A673 (cell line): ENCODE measurements around the gene BST2.

Source experiments
- CTCF ChIP-seq: fragments of 300-800, 200-600 bp; sonication (generic); conservative IDR thresholded peaks from 2 replicates; pipeline ENCODE4 v1.5.1; 2017; ENCODE audit warnings: low read depth, mild to moderate bottlenecking, antibody characterized with exemption, low read length, moderate library complexity, mixed read lengths
- EZH2 ChIP-seq: fragments of 200-600 bp; sonication (generic); IDR thresholded peaks from 2 replicates; pipeline ENCODE4 v1.6.1; 2017; ENCODE audit warnings: borderline replicate concordance, low read depth, mild to moderate bottlenecking, mixed read lengths, antibody characterized with exemption, low read length; ENCODE audit not compliant: poor library complexity, severe bottlenecking

DNA sequence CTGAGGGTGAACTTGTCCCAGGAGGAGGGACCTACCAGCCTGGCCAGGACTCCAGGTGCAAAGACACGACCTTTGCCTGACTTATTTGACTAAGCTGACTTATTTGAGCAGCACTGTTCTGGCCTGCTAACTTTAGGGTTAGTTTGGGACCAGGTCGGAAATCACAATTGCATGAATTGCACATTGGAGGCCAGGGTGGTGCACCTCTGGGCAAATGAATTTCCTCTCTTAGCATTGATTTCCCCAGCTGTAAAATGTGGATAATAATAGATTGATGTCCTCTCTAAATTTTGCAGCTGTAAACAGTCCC lies 1.4 kb upstream of the BST2 start:
- TF ChIP-seq CTCF (no peak), EZH2 (no peak)
